Activated T-cell treated with anti-CD3 and anti-CD28 coated beads, Interleukin-2, amount 50 U/mL, for 24 hours (primary cell): Measurements from ENCODE around the gene FAM78B.

Source experiments
- DNase-seq: peaks from one replicate; pipeline ENCODE4 v3.0.0-alpha.2; 2020
- H3K27ac Mint-ChIP-seq: 2 replicates; pipeline ENCODE4 v1.8.0; 2020; ENCODE audit warnings: mild to moderate bottlenecking, mixed read lengths
- H3K27me3 Mint-ChIP-seq: 2 replicates; pipeline ENCODE4 v1.8.0; 2020; ENCODE audit warnings: mixed read lengths
- H3K36me3 Mint-ChIP-seq: 2 replicates; pipeline ENCODE4 v1.8.0; 2020; ENCODE audit warnings: low read depth, mixed read lengths
- H3K4me1 Mint-ChIP-seq: 2 replicates; pipeline ENCODE4 v1.8.0; 2020; ENCODE audit warnings: low read depth, mixed read lengths
- H3K4me3 Mint-ChIP-seq: 2 replicates; pipeline ENCODE4 v1.8.0; 2020; ENCODE audit warnings: mild to moderate bottlenecking, moderate library complexity, mixed read lengths
- H3K9me3 Mint-ChIP-seq: 2 replicates; pipeline ENCODE4 v1.8.0; 2020; ENCODE audit warnings: mixed read lengths

FAM78B gene

DNA sequence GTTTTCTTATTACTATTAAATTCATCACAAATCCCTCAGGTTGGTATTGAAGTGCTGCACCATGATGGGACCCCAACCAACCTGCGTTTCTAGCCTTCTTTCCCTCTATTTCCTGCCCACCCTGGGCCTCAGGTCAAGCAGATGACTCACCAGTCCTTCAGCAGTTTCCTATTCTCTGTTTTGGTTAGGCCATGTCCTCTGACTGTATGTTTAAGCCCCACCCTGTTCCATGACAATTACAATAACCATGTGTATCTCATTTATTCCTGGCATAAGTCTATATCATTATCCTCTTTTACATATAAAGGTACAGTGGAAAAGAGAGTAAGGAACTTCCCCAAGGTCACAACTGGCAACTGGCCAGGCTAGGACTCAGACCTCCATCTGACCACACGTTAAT, 5.3 kb upstream of the FAM78B start:
- H3K9me3 Mint-ChIP-seq = no peaks in the 10 kb centered on the region
- H3K27ac Mint-ChIP-seq = no peak overlapping the region
- H3K27me3 Mint-ChIP-seq = peaks cover 25% of the 10 kb centered on the region
- H3K4me1 Mint-ChIP-seq = peaks cover 30% of the 10 kb centered on the region
- no peaks in the 10 kb centered on the region for H3K36me3 Mint-ChIP-seq
- H3K4me3 Mint-ChIP-seq = no peak overlapping the region
- no peak for DNase-seq

GRCh38 chr1:166170726-166171125, 3.9 kb upstream of the FAM78B start:
- Mint-ChIP-seq H3K4me3 (no peak overlapping the region), H3K4me1 (peaks cover 27% of the 10 kb centered on the region), H3K9me3 (no peaks in the 10 kb centered on the region), H3K27me3 (peaks cover 28% of the 10 kb centered on the region), H3K36me3 (no peaks in the 10 kb centered on the region), H3K27ac (peak overlapping the region; percentile 87)
- no peak for DNase-seq

GRCh38 chr1:166170075-166170474, 3.3 kb upstream of the FAM78B start:
- Mint-ChIP-seq H3K9me3 (no peaks in the 10 kb centered on the region), H3K27ac (peak overlapping the region; percentile 87), H3K27me3 (peaks cover 31% of the 10 kb centered on the region), H3K4me1 (peaks cover 30% of the 10 kb centered on the region), H3K36me3 (no peaks in the 10 kb centered on the region), H3K4me3 (no peak overlapping the region)
- DNase-seq = no peak

DNA sequence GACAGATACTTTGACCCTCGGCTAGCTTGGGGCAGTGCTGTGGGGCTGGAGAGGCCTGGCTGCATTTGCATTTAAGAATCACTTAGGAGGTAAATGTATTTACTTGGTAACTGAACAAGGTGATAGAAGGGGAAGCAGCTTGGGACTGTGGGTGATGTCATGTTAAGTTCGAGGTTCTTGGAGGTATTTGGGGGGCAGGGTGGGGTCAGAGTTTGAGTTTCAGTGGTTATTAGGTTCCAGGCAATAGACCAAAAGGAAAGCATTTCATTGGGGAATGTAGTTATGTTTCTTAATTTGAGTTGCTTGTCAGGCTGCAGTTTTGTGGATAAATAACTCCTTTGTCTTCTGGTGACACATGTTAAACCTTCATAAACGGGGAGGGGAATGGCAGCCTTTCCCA, 2.4 kb upstream of the FAM78B start:
- no peaks in the 10 kb centered on the region for H3K9me3 Mint-ChIP-seq
- H3K4me1 Mint-ChIP-seq = peaks cover 34% of the 10 kb centered on the region
- no peak overlapping the region for H3K4me3 Mint-ChIP-seq
- DNase-seq = no peak
- H3K27ac Mint-ChIP-seq = no peak overlapping the region
- peaks cover 39% of the 10 kb centered on the region for H3K27me3 Mint-ChIP-seq
- H3K36me3 Mint-ChIP-seq = no peaks in the 10 kb centered on the region

GRCh38 chr1:166167572-166167925, 748 bp upstream of the FAM78B start:
- no peak for DNase-seq
- no peaks in the 10 kb centered on the region for H3K36me3 Mint-ChIP-seq
- peaks cover 55% of the 10 kb centered on the region for H3K27me3 Mint-ChIP-seq
- H3K9me3 Mint-ChIP-seq = no peaks in the 10 kb centered on the region
- H3K27ac Mint-ChIP-seq = peak overlapping the region; percentile 23
- H3K4me3 Mint-ChIP-seq = peak overlapping the region; percentile 70
- H3K4me1 Mint-ChIP-seq = peaks cover 34% of the 10 kb centered on the region

GRCh38 chr1:166166329-166166697, 488 bp downstream of the FAM78B start:
- Mint-ChIP-seq H3K9me3 (no peaks in the 10 kb centered on the region), H3K36me3 (no peaks in the 10 kb centered on the region), H3K4me3 (no peak overlapping the region), H3K27me3 (peaks cover 66% of the 10 kb centered on the region), H3K4me1 (peaks cover 34% of the 10 kb centered on the region), H3K27ac (no peak overlapping the region)
- peak; percentile 46 for DNase-seq

DNA sequence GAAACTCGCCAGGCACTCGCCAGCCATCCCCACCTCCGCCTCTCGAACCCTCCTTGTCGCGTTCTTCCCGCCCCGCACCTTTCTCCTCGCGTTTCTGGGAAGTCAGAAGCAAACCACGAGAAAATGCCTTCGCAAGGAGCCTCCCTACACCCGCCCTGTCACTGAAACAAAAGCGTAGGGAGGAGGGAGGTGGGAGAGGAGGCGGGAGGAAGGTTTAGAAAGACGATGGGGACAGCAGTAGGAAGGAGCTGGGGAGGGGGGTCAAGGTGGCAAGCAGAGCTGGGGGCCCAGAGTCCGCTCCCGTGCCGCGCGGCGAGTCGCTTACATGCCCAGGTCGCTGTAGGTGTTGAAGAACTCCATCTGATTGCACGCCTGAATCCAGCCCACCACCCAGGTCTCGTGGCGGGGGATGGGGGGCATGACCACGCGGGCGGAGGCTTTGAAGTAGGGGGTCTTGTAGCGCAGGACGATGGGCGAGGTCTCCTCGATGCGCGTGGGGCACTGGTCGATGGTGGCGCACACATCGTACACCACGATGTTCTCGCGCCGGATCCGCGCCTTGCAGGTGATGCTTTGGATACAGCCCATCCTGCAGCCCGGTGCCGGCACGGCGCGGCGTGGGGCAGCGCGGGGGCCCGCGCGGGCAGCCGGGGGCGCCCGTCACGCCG, 1.0 kb downstream of the FAM78B start:
- Mint-ChIP-seq H3K27ac (no peak overlapping the region), H3K9me3 (no peaks in the 10 kb centered on the region), H3K36me3 (no peaks in the 10 kb centered on the region), H3K4me3 (peak overlapping the region; percentile 74), H3K4me1 (peaks cover 34% of the 10 kb centered on the region), H3K27me3 (peaks cover 68% of the 10 kb centered on the region)
- DNase-seq = peak; percentile 46

- H3K9me3 Mint-ChIP-seq = no peaks in the 10 kb centered on the region
- no peaks in the 10 kb centered on the region for H3K36me3 Mint-ChIP-seq
- peak overlapping the region; percentile 74 for H3K4me3 Mint-ChIP-seq
- H3K4me1 Mint-ChIP-seq = peaks cover 34% of the 10 kb centered on the region
- no peak overlapping the region for H3K27ac Mint-ChIP-seq
- peaks cover 72% of the 10 kb centered on the region for H3K27me3 Mint-ChIP-seq
- DNase-seq = peak; percentile 47
Measured at GRCh38 chr1:166164995-166165660, 1.7 kb downstream of the FAM78B start.

DNA sequence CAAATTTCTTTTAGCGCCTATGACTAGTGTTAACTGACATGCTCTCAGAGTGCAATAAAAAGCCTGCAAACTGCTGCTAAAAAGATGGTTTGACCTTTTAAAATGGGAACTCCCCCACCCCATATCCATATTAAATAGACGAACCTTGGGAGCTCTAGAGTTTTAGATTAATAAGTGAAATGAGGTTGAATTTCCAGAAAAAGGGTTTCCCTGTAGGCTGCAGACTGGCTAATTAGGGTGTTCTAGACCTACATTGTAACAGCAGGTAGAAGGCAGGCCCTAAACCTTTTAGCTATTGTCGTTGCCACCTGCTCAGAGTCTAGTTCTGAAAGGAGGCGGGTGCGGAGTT, 2.2 kb downstream of the FAM78B start:
- no peaks in the 10 kb centered on the region for H3K36me3 Mint-ChIP-seq
- peaks cover 73% of the 10 kb centered on the region for H3K27me3 Mint-ChIP-seq
- no peak for DNase-seq
- H3K9me3 Mint-ChIP-seq = no peaks in the 10 kb centered on the region
- H3K27ac Mint-ChIP-seq = no peak overlapping the region
- H3K4me1 Mint-ChIP-seq = peaks cover 31% of the 10 kb centered on the region
- peak overlapping the region; percentile 74 for H3K4me3 Mint-ChIP-seq

- Mint-ChIP-seq H3K27me3 (peaks cover 43% of the 10 kb centered on the region), H3K4me3 (no peak overlapping the region), H3K4me1 (no peaks in the 10 kb centered on the region), H3K36me3 (no peaks in the 10 kb centered on the region), H3K27ac (no peak overlapping the region), H3K9me3 (no peaks in the 10 kb centered on the region)
- no peak for DNase-seq
Measured at GRCh38 chr1:166159656-166160055, 7.1 kb downstream of the FAM78B start.

DNA sequence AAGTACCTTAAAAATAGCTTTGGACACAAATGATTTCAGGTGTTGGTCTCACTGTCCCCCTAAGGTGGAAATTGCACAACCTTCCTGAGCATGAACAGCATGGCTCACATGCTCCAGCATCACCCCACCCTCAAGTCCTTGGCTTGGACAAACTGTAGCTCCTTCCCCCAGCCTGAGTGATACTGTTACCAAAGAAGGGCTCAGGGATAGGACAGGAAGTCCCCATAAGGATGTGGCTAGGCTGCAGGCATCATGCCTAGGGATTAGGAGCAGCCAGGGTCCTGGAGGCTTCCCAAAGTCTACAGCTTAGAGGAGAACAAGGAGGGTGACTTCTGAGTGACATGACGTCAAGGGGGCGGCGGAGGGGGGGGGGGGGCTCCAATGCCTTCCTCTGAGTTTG, 10.1 kb downstream of the FAM78B start:
- H3K4me3 Mint-ChIP-seq = no peak overlapping the region
- peaks cover 18% of the 10 kb centered on the region for H3K27me3 Mint-ChIP-seq
- no peaks in the 10 kb centered on the region for H3K4me1 Mint-ChIP-seq
- no peaks in the 10 kb centered on the region for H3K9me3 Mint-ChIP-seq
- no peak overlapping the region for H3K27ac Mint-ChIP-seq
- no peak for DNase-seq
- H3K36me3 Mint-ChIP-seq = no peaks in the 10 kb centered on the region

DNA sequence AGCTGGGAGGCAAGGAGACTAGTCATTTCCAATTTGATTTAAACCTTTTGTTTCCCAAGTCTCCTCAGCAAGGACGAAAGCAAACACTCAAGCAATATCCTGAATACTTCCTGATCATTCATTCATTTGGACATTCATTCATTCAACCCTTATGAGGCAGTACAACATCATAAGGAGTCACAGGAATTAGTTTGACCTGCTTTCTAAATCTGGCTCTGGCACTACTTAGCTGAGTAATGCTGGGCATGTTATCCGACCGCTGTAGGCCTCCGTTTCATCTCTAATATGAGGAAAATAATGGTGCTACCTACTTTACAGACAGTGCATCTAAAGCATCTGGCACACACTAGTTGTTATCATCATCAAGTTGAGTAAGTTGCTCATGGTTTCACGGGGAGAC, 11.7 kb downstream of the FAM78B start:
- no peak for DNase-seq
- H3K4me1 Mint-ChIP-seq = no peaks in the 10 kb centered on the region
- no peaks in the 10 kb centered on the region for H3K9me3 Mint-ChIP-seq
- peaks cover 8% of the 10 kb centered on the region for H3K27me3 Mint-ChIP-seq
- H3K4me3 Mint-ChIP-seq = no peak overlapping the region
- H3K27ac Mint-ChIP-seq = no peak overlapping the region
- no peaks in the 10 kb centered on the region for H3K36me3 Mint-ChIP-seq

DNA sequence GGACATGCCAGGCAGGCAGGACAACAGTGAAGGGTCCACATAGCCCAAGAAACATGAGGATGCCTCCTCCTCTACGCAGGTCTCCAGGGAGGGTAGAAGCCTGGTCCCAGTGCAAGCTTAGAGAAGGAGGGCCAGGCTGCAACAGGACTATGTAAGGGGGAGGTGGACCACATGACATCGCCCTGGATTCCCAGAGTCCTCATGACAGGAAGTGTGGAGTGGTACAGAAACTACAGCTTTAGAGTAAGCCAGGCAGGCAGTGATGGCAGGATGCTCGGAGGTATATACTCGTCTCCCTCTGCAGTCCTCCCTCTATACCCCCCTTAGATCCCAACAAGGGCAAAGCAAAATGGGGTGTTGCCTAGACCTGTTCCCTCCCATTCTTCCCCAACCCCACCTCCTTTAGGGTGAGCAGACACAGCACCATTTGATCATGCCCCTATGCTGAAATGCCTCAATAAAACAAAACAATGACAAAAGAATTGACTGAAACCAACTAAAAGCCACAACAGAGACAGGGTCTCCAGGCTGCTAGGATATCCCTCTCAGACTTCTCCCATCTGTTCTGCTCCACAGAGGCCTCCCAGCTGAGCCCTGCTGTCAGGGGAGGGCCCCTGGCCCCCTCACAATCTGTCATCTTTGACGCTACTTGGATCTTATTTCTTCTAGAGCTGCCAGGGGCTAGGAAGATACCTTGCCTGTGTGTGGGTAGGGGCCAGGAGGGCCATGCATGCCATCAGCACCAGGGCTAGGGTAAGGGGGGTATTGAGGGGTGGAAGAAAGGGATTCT, 13.1 kb downstream of the FAM78B start:
- Mint-ChIP-seq H3K36me3 (no peaks in the 10 kb centered on the region), H3K4me3 (no peak overlapping the region), H3K9me3 (no peaks in the 10 kb centered on the region), H3K27me3 (peaks cover 5% of the 10 kb centered on the region), H3K27ac (no peak overlapping the region), H3K4me1 (no peaks in the 10 kb centered on the region)
- no peak for DNase-seq

DNA sequence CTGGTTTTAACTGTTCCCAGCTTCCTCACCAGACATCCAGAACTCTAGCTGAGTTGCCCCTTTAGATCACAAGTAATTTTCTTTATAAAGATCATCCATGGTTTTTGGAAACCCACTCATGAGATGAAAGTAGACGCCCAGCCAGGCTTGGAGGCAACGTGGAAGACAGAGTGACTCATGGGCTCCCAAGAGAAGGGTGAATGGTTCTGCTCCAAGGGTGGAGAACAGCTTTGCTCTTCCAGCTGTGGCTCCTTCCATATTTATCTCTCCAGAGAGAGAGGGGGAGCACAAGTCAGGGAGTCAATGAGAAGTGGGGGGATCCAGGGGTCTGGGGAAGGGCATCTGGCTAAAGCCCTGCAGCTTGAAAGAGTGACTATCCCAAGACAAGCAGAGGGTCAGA, 13.8 kb downstream of the FAM78B start:
- Mint-ChIP-seq H3K27ac (no peak overlapping the region), H3K27me3 (peaks cover 2% of the 10 kb centered on the region), H3K36me3 (no peaks in the 10 kb centered on the region), H3K9me3 (peaks cover 2% of the 10 kb centered on the region), H3K4me1 (no peaks in the 10 kb centered on the region), H3K4me3 (no peak overlapping the region)
- no peak for DNase-seq

- Mint-ChIP-seq H3K4me1 (no peaks in the 10 kb centered on the region), H3K9me3 (peaks cover 2% of the 10 kb centered on the region), H3K4me3 (no peak overlapping the region), H3K36me3 (no peaks in the 10 kb centered on the region), H3K27me3 (peaks cover 2% of the 10 kb centered on the region), H3K27ac (no peak overlapping the region)
- no peak for DNase-seq
Measured at GRCh38 chr1:166151804-166152203, 15.0 kb downstream of the FAM78B start.
